Endothelial cell of umbilical vein (primary cell): ENCODE results near the gene UROD. TPM values are rescaled to one million over a fixed set of nuclear protein-coding genes. Genes with fewer than 3 reads are reported as not detected.

ENCODE experiments used
- BruUV-seq: library from RNA; stranded (reverse); fragments of 400-500 nt; replicated peaks from 2 replicates; lab custom pipeline; 2021; lab: Mats Ljungman, UMichigan
- CTCF ChIA-PET: fragments of 300-600, 350-600 bp; sonication (Branson Sonifier 250); formaldehyde crosslinking; loops from one replicate; lab custom pipeline; 2021; ENCODE audit warnings: antibody characterized with exemption, inconsistent platforms; lab: Charles Lee
- POLR2A ChIA-PET: fragments of 300-600, 350-600 bp; sonication (Branson Sonifier 250); formaldehyde crosslinking; loops from one replicate; lab custom pipeline; 2021; ENCODE audit warnings: antibody characterized with exemption, inconsistent platforms; lab: Charles Lee
- DNase-seq: peaks from one replicate; pipeline ENCODE4 v3.0.0-alpha.2; 2011; ENCODE audit warnings: low read depth, low spot score
- FAIRE-seq: peaks from 2 replicates; lab custom pipeline; 2011; peaks lifted over from hg19 to GRCh38; lab: Jason Lieb, UNC
- H2AFZ ChIP-seq: 2 replicates; pipeline ENCODE4 v1.6.0; 2012; ENCODE audit warnings: low read depth, low read length, control low read depth, inconsistent platforms
- H3K27ac ChIP-seq: 2 replicates; pipeline ENCODE4 v1.5.1; 2011; ENCODE audit warnings: low read depth, mild to moderate bottlenecking, control low read depth, low read length, moderate library complexity; ENCODE audit not compliant: insufficient read depth
- H3K27me3 ChIP-seq, 2 experiments: 2 replicates each; pipeline versions ENCODE4 v1.6.0 to v1.6.1; 2011; ENCODE audit warnings: low read length in 2 of 2, mixed read lengths in 1 of 2; ENCODE audit not compliant: control insufficient read depth in 2 of 2, insufficient read depth in 2 of 2
- H3K36me3 ChIP-seq, 2 experiments: 2 replicates in 1 of 2; 3 replicates in 1 of 2; pipeline ENCODE4 v1.5.1; 2011; ENCODE audit warnings: low read length in 2 of 2, mild to moderate bottlenecking in 1 of 2, moderate library complexity in 1 of 2; ENCODE audit not compliant: control insufficient read depth in 2 of 2, insufficient read depth in 2 of 2; ENCODE audit errors: extremely low read depth in 1 of 2
- H3K4me1 ChIP-seq: 3 replicates; pipeline ENCODE4 v1.5.1; 2011; ENCODE audit warnings: mild to moderate bottlenecking, low read length; ENCODE audit not compliant: control insufficient read depth, insufficient read depth; ENCODE audit errors: extremely low read depth
- H3K4me2 ChIP-seq: 2 replicates; pipeline ENCODE4 v1.6.1; 2011; ENCODE audit warnings: low read length, control low read depth, mixed read lengths; ENCODE audit not compliant: insufficient read depth
- H3K4me3 ChIP-seq, 3 experiments: fragments of 200-600 bp in 1 of 3; sonication (generic), shearing (Covaris generic) in 1 of 3; replicated peaks in 1 of 3; 2 replicates each; pipeline ENCODE4 v1.5.1; 2011 to 2016; ENCODE audit warnings: control low read depth in 3 of 3, low read length in 3 of 3, mild to moderate bottlenecking in 2 of 3, inconsistent platforms in 1 of 3, low read depth in 1 of 3, moderate library complexity in 1 of 3; ENCODE audit not compliant: insufficient read depth in 1 of 3
- H3K79me2 ChIP-seq: 2 replicates; pipeline ENCODE4 v1.6.0; 2012; ENCODE audit warnings: low read length, inconsistent platforms; ENCODE audit not compliant: control insufficient read depth, insufficient read depth
- H3K9ac ChIP-seq: replicated peaks from 2 replicates; pipeline ENCODE3; 2011; ENCODE audit warnings: low read length, control low read depth; ENCODE audit not compliant: insufficient read depth; ENCODE audit errors: extremely low read depth
- H3K9me1 ChIP-seq: replicated peaks from 3 replicates; pipeline ENCODE4 v1.6.0; 2011; ENCODE audit warnings: mild to moderate bottlenecking, low read length; ENCODE audit not compliant: control insufficient read depth, insufficient read depth; ENCODE audit errors: extremely low read depth
- H3K9me3 ChIP-seq: replicated peaks from 2 replicates; pipeline ENCODE4 v1.5.1; 2012; ENCODE audit warnings: low read length, inconsistent platforms; ENCODE audit not compliant: control insufficient read depth, insufficient read depth
- H4K20me1 ChIP-seq: replicated peaks from 2 replicates; pipeline ENCODE3; 2011; ENCODE audit warnings: mild to moderate bottlenecking, low read length; ENCODE audit not compliant: control insufficient read depth, insufficient read depth; ENCODE audit errors: extremely low read depth
- EZH2 ChIP-seq: IDR thresholded peaks from 2 replicates; pipeline ENCODE4 v1.6.1; 2012; ENCODE audit warnings: borderline replicate concordance, low read depth, mild to moderate bottlenecking, moderate library complexity, low read length, inconsistent platforms; ENCODE audit not compliant: severe bottlenecking
- FOS ChIP-seq: IDR thresholded peaks from 2 replicates; pipeline ENCODE4 v1.6.1; 2011; ENCODE audit warnings: mild to moderate bottlenecking, low read length, moderate library complexity, borderline replicate concordance; ENCODE audit not compliant: insufficient read depth
- GATA2 ChIP-seq: IDR thresholded peaks from 2 replicates; pipeline ENCODE4 v1.7.0; 2011; ENCODE audit warnings: low read depth, mild to moderate bottlenecking, moderate library complexity, mixed read lengths, low read length; ENCODE audit not compliant: insufficient read length, insufficient read depth
- JUN ChIP-seq: IDR thresholded peaks from 2 replicates; pipeline ENCODE4 v1.6.1; 2011; ENCODE audit warnings: borderline replicate concordance, low read depth; ENCODE audit not compliant: insufficient read length, insufficient read depth
- MYC ChIP-seq: IDR thresholded peaks from one replicate; pipeline ENCODE4 v1.6.1; 2011; ENCODE audit warnings: mild to moderate bottlenecking, low read depth, low read length
- POLR2A ChIP-seq: IDR thresholded peaks from 2 replicates; pipeline ENCODE4 v1.6.1; 2012; ENCODE audit warnings: low read depth, mild to moderate bottlenecking, control low read depth, low read length
- POLR2AphosphoS5 ChIP-seq: IDR thresholded peaks from 2 replicates; pipeline ENCODE4 v1.6.1; 2012; ENCODE audit warnings: low read depth, mild to moderate bottlenecking, control low read depth, low read length, moderate library complexity; ENCODE audit not compliant: insufficient read depth
- dilution Hi-C: fragments of 300-500 bp; cut with MboI; formaldehyde crosslinking; loops from one replicate; pipeline ENCODE4 v1.15.0; 2019; ENCODE audit warnings: low sequenced_read_pairs; ENCODE audit not compliant: extremely low pct_ligation_motif_present
- intact Hi-C: fragments of 100-400 bp; cut with micrococcal nuclease; formaldehyde crosslinking; loops from one replicate; pipeline ENCODE4 v1.10.0; 2022
- polyA plus RNA-seq, 4 experiments: library from polyadenylated mRNA; depleted of rRNA in 3 of 4; stranded (reverse) in 3 of 4; unstranded in 1 of 4; fragments of >200 nt; gene quantifications; 2 replicates each; pipeline versions ENCODE4 v1.2.1 to v1.2.3, GENCODE V29; 2011 to 2012; ENCODE audit warnings: missing spikeins in 1 of 4
- total RNA-seq: library from RNA; stranded (reverse); gene quantifications from 2 replicates; pipeline ENCODE4 v1.2.3, GENCODE V29; 2021
- TF ChIP-seq, protein P1 (sequence below): IDR thresholded peaks from 2 replicates; pipeline ENCODE4 v1.6.1; 2011; ENCODE audit not compliant: insufficient read depth, insufficient read length
- TF ChIP-seq, protein P2 (sequence below), 2 donors: IDR thresholded peaks; 1 replicate in 1 of 2; 2 replicates in 1 of 2; pipeline ENCODE4 v1.5.1; 2011; ENCODE audit warnings: low read length in 2 of 2, mild to moderate bottlenecking in 2 of 2, moderate library complexity in 2 of 2, control low read depth in 1 of 2, inconsistent platforms in 1 of 2, low read depth in 1 of 2; ENCODE audit not compliant: insufficient read depth in 1 of 2; ENCODE audit errors: extremely low read depth in 1 of 2

Gene UROD
- total and polyA plus RNA-seq, 2 donors (not counting 3 experiments of a cell fraction or from before 2014, with no cell fraction given) = 192 to 636 TPM

DNA sequence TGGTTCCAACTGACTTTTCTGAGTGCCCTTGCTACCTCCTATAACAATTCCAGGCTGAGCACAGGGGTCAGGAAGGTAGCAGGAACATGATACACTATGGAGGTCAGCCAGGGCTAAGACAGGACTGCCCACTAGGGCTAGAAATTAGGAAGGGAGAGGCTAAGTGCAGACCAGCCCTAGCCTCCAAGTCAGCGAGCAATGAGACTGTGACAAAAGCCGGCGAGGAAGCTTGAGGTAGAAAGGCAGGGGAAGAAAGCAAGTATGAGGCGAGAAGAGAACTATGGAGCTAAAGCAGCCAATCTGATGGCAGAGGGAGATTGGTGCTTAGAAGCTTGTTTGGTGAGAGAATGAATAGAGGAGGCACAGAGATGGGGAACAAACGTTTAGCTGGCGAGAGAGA is 4.7 kb downstream of the UROD start:
- BruUV-seq = no TSS peak
- H3K36me3 ChIP-seq = peaks cover 3% of the 10 kb centered on the region in 2 experiments
- H3K79me2 ChIP-seq = peaks cover 7% of the 10 kb centered on the region
- H3K9me1 ChIP-seq = no peaks in the 10 kb centered on the region
- dilution Hi-C loops = no loop called here
- TF ChIP-seq EZH2 (no peak), POLR2AphosphoS5 (no peak), JUN (no peak), POLR2A (no peak), MYC (no peak), GATA2 (no peak), FOS (no peak)
- TF ChIP-seq, protein P1, sequence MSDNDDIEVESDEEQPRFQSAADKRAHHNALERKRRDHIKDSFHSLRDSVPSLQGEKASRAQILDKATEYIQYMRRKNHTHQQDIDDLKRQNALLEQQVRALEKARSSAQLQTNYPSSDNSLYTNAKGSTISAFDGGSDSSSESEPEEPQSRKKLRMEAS = no peak
- TF ChIP-seq, protein P2, sequence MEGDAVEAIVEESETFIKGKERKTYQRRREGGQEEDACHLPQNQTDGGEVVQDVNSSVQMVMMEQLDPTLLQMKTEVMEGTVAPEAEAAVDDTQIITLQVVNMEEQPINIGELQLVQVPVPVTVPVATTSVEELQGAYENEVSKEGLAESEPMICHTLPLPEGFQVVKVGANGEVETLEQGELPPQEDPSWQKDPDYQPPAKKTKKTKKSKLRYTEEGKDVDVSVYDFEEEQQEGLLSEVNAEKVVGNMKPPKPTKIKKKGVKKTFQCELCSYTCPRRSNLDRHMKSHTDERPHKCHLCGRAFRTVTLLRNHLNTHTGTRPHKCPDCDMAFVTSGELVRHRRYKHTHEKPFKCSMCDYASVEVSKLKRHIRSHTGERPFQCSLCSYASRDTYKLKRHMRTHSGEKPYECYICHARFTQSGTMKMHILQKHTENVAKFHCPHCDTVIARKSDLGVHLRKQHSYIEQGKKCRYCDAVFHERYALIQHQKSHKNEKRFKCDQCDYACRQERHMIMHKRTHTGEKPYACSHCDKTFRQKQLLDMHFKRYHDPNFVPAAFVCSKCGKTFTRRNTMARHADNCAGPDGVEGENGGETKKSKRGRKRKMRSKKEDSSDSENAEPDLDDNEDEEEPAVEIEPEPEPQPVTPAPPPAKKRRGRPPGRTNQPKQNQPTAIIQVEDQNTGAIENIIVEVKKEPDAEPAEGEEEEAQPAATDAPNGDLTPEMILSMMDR (IDR thresholded peaks at IDR 0.05; ENCODE audit: extremely low read depth in 1 of 2, insufficient read depth in 1 of 2, low read depth in 1 of 2, low read length in 2 of 2) = no peak
- ChIA-PET POLR2A (no interaction called here), CTCF (interaction anchor here (0.9 to 12.8 kb wide), 5 partner anchors 24 to 476 kb away, joined by 3 to 556 read pairs (median 6); partner anchors contain the start of gene TESK2)
- H3K4me3 ChIP-seq = no peak overlapping the region
- H3K27ac ChIP-seq = no peak overlapping the region
- FAIRE-seq (no peak), DNase-seq (no peak)
- H2AFZ ChIP-seq = no peak overlapping the region
- intact Hi-C loops = loop anchor here (10.0 kb wide), 1 partner anchor 188 kb away; the partner anchor contains the start of gene ZSWIM5
- H3K27me3 ChIP-seq = no peaks in the 10 kb centered on the region
- no peak overlapping the region for H3K9ac ChIP-seq
- H3K4me1 ChIP-seq = peaks cover 14% of the 10 kb centered on the region
- H4K20me1 ChIP-seq = no peaks in the 10 kb centered on the region
- no peaks in the 10 kb centered on the region for H3K9me3 ChIP-seq
- H3K4me2 ChIP-seq = no peak overlapping the region
